GM18526 (cell line): ENCODE data around the gene AKAIN1.

Source experiments
- POLR2A ChIP-seq: IDR thresholded peaks from 3 replicates; pipeline ENCODE4 v1.6.1; 2011; ENCODE audit not compliant: insufficient read length; ENCODE audit errors: extremely low read depth

Gene AKAIN1

GRCh38 chr18:5175378-5175777 lies 21.7 kb downstream of the AKAIN1 start:
- TF ChIP-seq POLR2A, result no peak

DNA sequence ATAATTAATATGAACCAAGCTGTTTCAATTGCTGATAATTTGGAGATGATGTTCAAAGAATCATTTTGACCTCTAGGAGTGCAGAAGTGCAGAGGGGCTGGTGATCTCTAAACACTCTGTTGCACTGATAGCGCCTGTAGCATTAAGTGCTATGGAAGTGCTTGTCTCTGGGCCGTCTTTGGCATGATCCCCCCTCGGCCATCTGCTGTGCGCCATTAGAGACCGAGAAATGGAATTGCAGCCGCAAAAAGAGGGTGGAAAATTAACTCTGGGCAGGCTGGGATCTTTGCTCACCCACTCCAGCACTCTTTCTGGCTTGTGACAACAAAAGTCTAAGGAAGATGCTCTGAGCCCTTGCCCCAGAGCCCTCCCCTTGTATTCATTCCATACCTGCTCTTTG lies 23.4 kb downstream of the AKAIN1 start:
- no peak for TF ChIP-seq POLR2A

DNA sequence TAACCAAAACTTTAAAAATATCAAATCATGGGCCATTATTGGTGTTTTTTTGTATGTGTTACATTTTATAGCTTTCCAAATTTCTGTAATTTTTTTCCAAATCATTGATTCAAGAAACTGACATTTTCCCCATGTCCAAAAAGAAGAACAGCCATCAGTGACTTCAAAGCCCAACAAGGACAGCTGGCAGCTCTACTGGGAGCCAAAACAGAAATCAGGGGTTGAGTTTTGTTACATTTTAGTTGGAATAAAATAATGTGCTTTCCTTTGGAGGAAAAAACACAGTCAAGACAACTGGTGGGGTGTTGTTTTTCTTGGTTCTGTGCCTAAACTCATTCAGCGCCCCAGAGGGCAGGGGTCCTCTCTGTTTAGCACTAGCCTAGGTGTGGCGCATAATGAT lies 23.8 kb downstream of the AKAIN1 start:
- TF ChIP-seq POLR2A, result no peak

GRCh38 chr18:5167831-5168230 lies 29.2 kb downstream of the AKAIN1 start:
- no peak for TF ChIP-seq POLR2A

GRCh38 chr18:5166606-5167280 lies 30.3 kb downstream of the AKAIN1 start:
- no peak for TF ChIP-seq POLR2A

- no peak for TF ChIP-seq POLR2A
Measured at GRCh38 chr18:5164903-5165302, 32.2 kb downstream of the AKAIN1 start.

- TF ChIP-seq POLR2A, result no peak
Measured at GRCh38 chr18:5162111-5162510, 34.9 kb downstream of the AKAIN1 start.

GRCh38 chr18:5159080-5159479 lies 38.0 kb downstream of the AKAIN1 start:
- no peak for TF ChIP-seq POLR2A

DNA sequence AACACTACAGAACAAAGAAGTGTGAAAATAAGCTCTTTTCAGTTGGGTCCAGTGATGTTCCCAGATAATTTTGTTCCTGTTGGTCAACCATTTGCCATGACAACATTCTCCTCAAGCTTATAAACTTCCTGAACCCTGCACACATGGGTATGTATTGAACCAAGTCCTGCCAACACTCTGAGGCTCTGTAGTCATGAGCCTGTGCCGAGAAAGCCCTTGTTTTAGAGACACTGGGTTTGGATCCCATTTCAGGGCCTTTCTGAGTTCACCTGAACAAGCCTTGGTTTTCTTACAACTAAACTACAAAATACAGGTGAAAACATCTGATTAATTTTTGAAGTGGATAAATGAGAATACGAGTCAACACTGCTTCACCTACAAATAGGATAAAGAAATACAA lies 38.5 kb downstream of the AKAIN1 start:
- TF ChIP-seq POLR2A, result no peak

GRCh38 chr18:5158172-5158571 lies 38.9 kb downstream of the AKAIN1 start:
- TF ChIP-seq POLR2A, result no peak

GRCh38 chr18:5155907-5156287 lies 41.2 kb downstream of the AKAIN1 start:
- TF ChIP-seq POLR2A, result no peak

DNA sequence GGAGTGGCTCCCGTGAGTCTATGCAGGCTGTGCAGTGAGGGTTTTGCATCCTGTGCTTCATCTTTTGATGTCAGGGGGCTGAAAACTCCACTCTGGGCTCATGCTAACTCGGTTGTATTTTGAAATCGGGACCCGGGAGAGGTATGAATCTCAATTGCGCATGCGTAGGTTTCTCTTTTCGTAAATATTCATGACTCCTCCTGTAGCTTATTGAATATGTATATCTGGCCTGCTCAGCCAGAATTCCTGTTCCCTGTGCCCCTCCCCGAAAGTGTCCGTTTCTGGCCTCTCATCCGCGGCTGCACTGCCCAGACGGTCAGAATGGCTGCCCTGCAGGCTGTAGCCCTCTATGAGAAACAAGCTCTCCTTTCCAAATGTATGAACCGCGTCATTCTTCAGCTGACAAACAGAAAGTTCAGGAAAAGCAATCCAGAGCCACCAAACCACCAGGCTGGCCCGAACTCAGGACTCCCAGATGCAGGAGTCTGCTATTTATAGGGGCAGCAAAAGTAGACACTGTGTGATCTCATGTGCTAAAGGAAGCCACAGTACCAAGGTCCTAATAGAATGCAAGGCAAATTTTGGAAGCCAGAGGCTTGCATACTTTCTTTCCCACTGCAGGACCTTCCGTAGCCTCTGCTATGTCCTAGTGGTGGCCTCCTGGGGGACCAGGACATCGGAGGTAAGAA lies 41.7 kb downstream of the AKAIN1 start:
- no peak for TF ChIP-seq POLR2A

DNA sequence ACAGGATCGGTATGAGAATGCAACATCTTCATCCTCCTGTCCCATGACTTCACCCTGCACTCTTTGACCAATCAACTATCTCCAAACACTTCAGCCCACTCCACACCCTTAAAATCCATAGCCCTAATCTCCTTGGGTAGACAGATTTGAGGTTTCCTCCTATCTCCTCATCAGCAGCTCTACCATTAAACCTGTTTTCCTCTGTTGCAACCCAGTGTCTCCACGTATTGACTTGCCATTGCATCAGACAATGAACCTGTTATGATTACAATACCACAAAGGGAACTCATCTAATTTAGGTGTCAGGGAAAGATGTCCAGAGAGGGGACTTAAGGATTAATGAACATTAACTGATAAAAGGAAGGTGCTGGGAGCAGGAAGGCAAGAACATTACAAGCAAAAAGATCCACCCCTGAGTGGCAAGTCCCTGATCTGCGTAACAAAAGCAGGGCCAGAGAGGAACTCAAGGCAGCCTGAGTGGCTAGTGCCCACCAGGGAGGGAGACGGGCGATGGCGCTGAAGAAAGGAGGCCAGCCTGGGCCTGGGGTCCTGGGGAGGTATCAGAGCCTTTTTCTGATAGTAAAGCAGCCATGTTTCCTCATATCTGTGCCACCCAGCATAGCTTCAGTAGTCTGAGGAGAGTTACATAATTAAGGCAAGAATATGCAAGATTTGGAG lies 44.6 kb downstream of the AKAIN1 start:
- TF ChIP-seq POLR2A, result no peak

- no peak for TF ChIP-seq POLR2A
Measured at GRCh38 chr18:5150894-5151293, 46.2 kb downstream of the AKAIN1 start.

DNA sequence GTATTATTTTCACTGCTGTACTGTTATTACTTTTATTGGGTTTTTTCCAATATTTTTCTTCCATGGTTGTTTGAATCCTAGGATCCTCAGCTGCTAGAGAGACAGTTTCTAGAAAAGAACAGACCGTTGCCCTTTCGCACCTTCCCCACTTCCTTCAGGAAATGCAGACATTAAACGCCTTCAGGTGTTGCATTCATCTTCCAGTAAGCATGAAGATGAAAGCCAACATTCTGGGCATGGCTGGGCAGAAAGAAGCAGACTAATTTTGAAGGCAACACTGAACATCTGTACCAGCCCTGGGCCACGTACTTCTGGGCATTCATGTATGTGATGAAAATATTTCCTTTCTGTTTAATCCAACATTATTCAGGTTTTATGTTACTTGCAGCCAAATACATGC lies 51.0 kb downstream of the AKAIN1 start:
- TF ChIP-seq POLR2A, result no peak

DNA sequence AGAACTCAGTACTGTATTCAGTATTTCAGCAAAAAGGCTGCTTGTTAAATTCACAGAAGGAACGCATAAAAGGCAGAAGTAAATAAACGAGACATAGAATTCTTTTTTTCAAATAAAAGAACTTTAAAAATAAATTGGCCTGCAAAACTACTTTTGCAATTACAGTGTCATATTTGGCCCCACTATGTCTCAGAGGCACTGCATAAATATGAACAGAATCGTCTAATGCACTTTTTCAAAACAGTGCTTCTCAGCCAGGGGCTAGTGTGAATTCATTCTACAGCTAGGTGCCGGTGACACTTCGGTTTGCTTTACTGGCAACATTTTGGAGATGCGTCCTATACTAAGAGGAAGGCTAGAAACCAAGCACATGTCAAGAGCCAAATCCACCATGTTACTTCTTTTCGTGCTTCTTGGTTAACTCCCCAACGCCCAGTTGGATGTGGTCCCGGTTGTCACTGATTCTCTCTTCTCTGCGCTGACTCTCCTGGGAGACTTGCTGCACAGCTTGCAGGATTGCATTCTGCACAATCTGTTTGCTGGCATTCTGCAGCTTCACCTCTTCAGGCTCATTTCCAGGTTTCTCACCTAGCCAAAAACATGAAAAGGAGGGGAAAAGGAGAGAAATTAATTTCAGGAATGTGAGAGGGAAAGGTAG lies 51.8 kb downstream of the AKAIN1 start:
- no peak for TF ChIP-seq POLR2A
